D341Med (cell line): ENCODE measurements around the gene ZBTB20.

Experiments used
- DNase-seq: peaks from one replicate; pipeline ENCODE4 v3.0.0; 2012; ENCODE audit warnings: low spot score

The ZBTB20 gene

GRCh38 chr3:114405202-114405990 is 741.7 kb downstream of the ZBTB20 start:
- DNase-seq = no peak

GRCh38 chr3:114404590-114404989 is 742.5 kb downstream of the ZBTB20 start:
- no peak for DNase-seq

- no peak for DNase-seq
These were observed 744.2 kb downstream of the ZBTB20 start for GRCh38 chr3:114402838-114403237.

GRCh38 chr3:114401346-114401745 is 745.7 kb downstream of the ZBTB20 start:
- no peak for DNase-seq

- DNase-seq = no peak
These were observed 746.7 kb downstream of the ZBTB20 start for GRCh38 chr3:114400371-114400770.

- DNase-seq = no peak
These were observed 752.5 kb downstream of the ZBTB20 start for GRCh38 chr3:114394551-114394950.

- no peak for DNase-seq
These were observed 753.6 kb downstream of the ZBTB20 start for GRCh38 chr3:114393367-114394072.

GRCh38 chr3:114392831-114393230 is 754.3 kb downstream of the ZBTB20 start:
- DNase-seq = no peak

GRCh38 chr3:114389156-114389555 is 757.9 kb downstream of the ZBTB20 start:
- DNase-seq = no peak

- no peak for DNase-seq
These were observed 762.6 kb downstream of the ZBTB20 start for GRCh38 chr3:114384558-114384903.

- peak; percentile 75 for DNase-seq
These were observed 763.1 kb downstream of the ZBTB20 start for GRCh38 chr3:114383875-114384557.

GRCh38 chr3:114380233-114380651 is 766.8 kb downstream of the ZBTB20 start:
- no peak for DNase-seq

- no peak for DNase-seq
These were observed 767.8 kb downstream of the ZBTB20 start for GRCh38 chr3:114379266-114379665.

GRCh38 chr3:114378760-114379159 is 768.3 kb downstream of the ZBTB20 start:
- no peak for DNase-seq

- DNase-seq = no peak
These were observed 769.7 kb downstream of the ZBTB20 start for GRCh38 chr3:114377426-114377825.

GRCh38 chr3:114376516-114377185 is 770.4 kb downstream of the ZBTB20 start:
- DNase-seq = no peak

GRCh38 chr3:114375608-114376421 is 771.3 kb downstream of the ZBTB20 start:
- DNase-seq = no peak

GRCh38 chr3:114374433-114374990 is 772.6 kb downstream of the ZBTB20 start:
- no peak for DNase-seq

- DNase-seq = no peak
These were observed 776.4 kb downstream of the ZBTB20 start for GRCh38 chr3:114370537-114371174.

GRCh38 chr3:114365909-114366308 is 781.2 kb downstream of the ZBTB20 start:
- no peak for DNase-seq
